Immature natural killer cell (primary cell): ENCODE measurements around the gene PRPSAP1. TPM values are rescaled to one million over a fixed set of nuclear protein-coding genes. Genes with fewer than 3 reads are reported as not detected.

Experiments used
- DNase-seq, 3 donors: peaks; one replicate each; pipeline ENCODE4 v3.0.0; 2022; ENCODE audit warnings: mixed read lengths in 1 of 3
- H3K27ac Mint-ChIP-seq, 6 donors: one replicate each; pipeline ENCODE4 v1.8.0; 2020; ENCODE audit warnings: mixed read lengths in 6 of 6, mild to moderate bottlenecking in 5 of 6, inconsistent platforms in 4 of 6, moderate library complexity in 3 of 6
- H3K27me3 Mint-ChIP-seq, 3 donors: one replicate each; pipeline ENCODE4 v1.8.0; 2020 to 2021; ENCODE audit warnings: low read depth in 3 of 3, mild to moderate bottlenecking in 3 of 3, mixed read lengths in 3 of 3, moderate library complexity in 3 of 3, inconsistent platforms in 1 of 3
- H3K36me3 Mint-ChIP-seq, 3 donors: one replicate each; pipeline ENCODE4 v1.8.0; 2020; ENCODE audit warnings: mixed read lengths in 3 of 3, inconsistent platforms in 2 of 3, mild to moderate bottlenecking in 2 of 3
- H3K4me1 Mint-ChIP-seq, 2 donors: one replicate each; pipeline ENCODE4 v1.8.0; 2020; ENCODE audit warnings: inconsistent platforms in 2 of 2, mild to moderate bottlenecking in 2 of 2, mixed read lengths in 2 of 2, moderate library complexity in 1 of 2
- H3K4me3 Mint-ChIP-seq, 5 donors: one replicate each; pipeline ENCODE4 v1.8.0; 2020; ENCODE audit warnings: mild to moderate bottlenecking in 5 of 5, mixed read lengths in 5 of 5, inconsistent platforms in 3 of 5, moderate library complexity in 3 of 5
- H3K9me3 Mint-ChIP-seq, 6 donors: one replicate each; pipeline ENCODE4 v1.8.0; 2020; ENCODE audit warnings: mild to moderate bottlenecking in 6 of 6, mixed read lengths in 6 of 6, inconsistent platforms in 4 of 6, moderate library complexity in 3 of 6
- polyA plus RNA-seq, 3 donors: library from polyadenylated mRNA; unstranded; fragments of 300-500 nt; fragmentation: Illumina TruSeq; gene quantifications; one replicate each; pipeline ENCODE4 v1.2.3, GENCODE V29; 2021

Gene PRPSAP1
- polyA plus RNA-seq, 3 donors from 2014 or later = 59.8 to 87.6 (median 75.5) TPM

GRCh38 chr17:76337413-76337777 lies 16.3 kb downstream of the PRPSAP1 start:
- Mint-ChIP-seq H3K27me3 (no peaks in the 10 kb centered on the region), H3K4me3 (no peak overlapping the region), H3K36me3 (peaks cover 4 to 15% (median 8%) of the 10 kb centered on the region in 3 donors), H3K27ac (peak overlapping the region in 2 of 6 donors; percentile 3 to 52), H3K9me3 (no peaks in the 10 kb centered on the region), H3K4me1 (peaks cover 6 to 11% of the 10 kb centered on the region in 2 donors)
- no peak for DNase-seq

- peaks cover 6 to 11% of the 10 kb centered on the region in 2 donors for H3K4me1 Mint-ChIP-seq
- H3K36me3 Mint-ChIP-seq = peaks cover under 1 to 12% (median 4%) of the 10 kb centered on the region in 3 donors
- H3K4me3 Mint-ChIP-seq = no peak overlapping the region
- no peaks in the 10 kb centered on the region for H3K9me3 Mint-ChIP-seq
- H3K27me3 Mint-ChIP-seq = no peaks in the 10 kb centered on the region
- DNase-seq = no peak
- H3K27ac Mint-ChIP-seq = peak overlapping the region in 2 of 6 donors; percentile 3 to 52
These were observed 16.8 kb downstream of the PRPSAP1 start for GRCh38 chr17:76336756-76337412.

GRCh38 chr17:76335716-76336381 lies 17.9 kb downstream of the PRPSAP1 start:
- no peaks in the 10 kb centered on the region for H3K9me3 Mint-ChIP-seq
- no peak overlapping the region for H3K4me3 Mint-ChIP-seq
- H3K27ac Mint-ChIP-seq = no peak overlapping the region
- H3K27me3 Mint-ChIP-seq = no peaks in the 10 kb centered on the region
- peaks cover 6 to 11% of the 10 kb centered on the region in 2 donors for H3K4me1 Mint-ChIP-seq
- peaks cover 0 to 11% (median 1%) of the 10 kb centered on the region in 3 donors for H3K36me3 Mint-ChIP-seq
- DNase-seq = no peak

GRCh38 chr17:76333673-76334505 lies 19.8 kb downstream of the PRPSAP1 start:
- no peak overlapping the region for H3K4me3 Mint-ChIP-seq
- no peaks in the 10 kb centered on the region for H3K9me3 Mint-ChIP-seq
- H3K36me3 Mint-ChIP-seq = peaks cover 0 to 2% (median 0%) of the 10 kb centered on the region in 3 donors
- H3K27ac Mint-ChIP-seq = peak overlapping the region in 2 of 6 donors; percentile 10 to 74
- H3K4me1 Mint-ChIP-seq = peaks cover 3 to 6% of the 10 kb centered on the region in 2 donors
- DNase-seq = no peak
- peaks cover 0 to 3% (median 0%) of the 10 kb centered on the region in 3 donors for H3K27me3 Mint-ChIP-seq

GRCh38 chr17:76331083-76331482 lies 22.6 kb downstream of the PRPSAP1 start:
- no peaks in the 10 kb centered on the region for H3K9me3 Mint-ChIP-seq
- H3K4me1 Mint-ChIP-seq = no peaks in the 10 kb centered on the region
- no peak overlapping the region for H3K27ac Mint-ChIP-seq
- peaks cover 3 to 15% (median 7%) of the 10 kb centered on the region in 3 donors for H3K36me3 Mint-ChIP-seq
- H3K27me3 Mint-ChIP-seq = peaks cover 0 to 3% (median 0%) of the 10 kb centered on the region in 3 donors
- H3K4me3 Mint-ChIP-seq = no peak overlapping the region
- no peak for DNase-seq

- Mint-ChIP-seq H3K27me3 (peaks cover 0 to 3% (median 0%) of the 10 kb centered on the region in 3 donors), H3K36me3 (peaks cover 6 to 18% (median 7%) of the 10 kb centered on the region in 3 donors), H3K9me3 (no peaks in the 10 kb centered on the region)
These were observed 24.1 kb downstream of the PRPSAP1 start for GRCh38 chr17:76329664-76330063.

GRCh38 chr17:76327696-76328095 lies 26.0 kb downstream of the PRPSAP1 start:
- DNase-seq = no peak
- peaks cover 0 to 3% (median 0%) of the 10 kb centered on the region in 3 donors for H3K27me3 Mint-ChIP-seq
- H3K4me3 Mint-ChIP-seq = no peak overlapping the region
- H3K9me3 Mint-ChIP-seq = no peaks in the 10 kb centered on the region
- H3K36me3 Mint-ChIP-seq = peaks cover 11 to 25% (median 11%) of the 10 kb centered on the region in 3 donors
- no peaks in the 10 kb centered on the region for H3K4me1 Mint-ChIP-seq
- H3K27ac Mint-ChIP-seq = no peak overlapping the region

More at GRCh38 chr17:76329664-76330063, 24.1 kb downstream of the PRPSAP1 start:
- H3K27ac Mint-ChIP-seq = peak overlapping the region in 1 of 6 donors; percentile 59
- no peak for DNase-seq
- H3K4me1 Mint-ChIP-seq = no peaks in the 10 kb centered on the region
- no peak overlapping the region for H3K4me3 Mint-ChIP-seq

- H3K4me3 Mint-ChIP-seq = no peak overlapping the region
- peaks cover 0 to 3% (median 0%) of the 10 kb centered on the region in 3 donors for H3K27me3 Mint-ChIP-seq
- DNase-seq = no peak
- no peaks in the 10 kb centered on the region for H3K9me3 Mint-ChIP-seq
- no peaks in the 10 kb centered on the region for H3K4me1 Mint-ChIP-seq
- H3K36me3 Mint-ChIP-seq = peaks cover 11 to 31% (median 17%) of the 10 kb centered on the region in 3 donors
- no peak overlapping the region for H3K27ac Mint-ChIP-seq
These were observed 27.4 kb downstream of the PRPSAP1 start for GRCh38 chr17:76326306-76326705.

GRCh38 chr17:76318586-76318985 lies 35.1 kb downstream of the PRPSAP1 start:
- Mint-ChIP-seq H3K36me3 (peaks cover 11 to 32% (median 14%) of the 10 kb centered on the region in 3 donors), H3K27ac (no peak overlapping the region), H3K4me1 (no peaks in the 10 kb centered on the region), H3K9me3 (no peaks in the 10 kb centered on the region), H3K4me3 (no peak overlapping the region), H3K27me3 (no peaks in the 10 kb centered on the region)
- no peak for DNase-seq

GRCh38 chr17:76317535-76317934 lies 36.2 kb downstream of the PRPSAP1 start:
- H3K27me3 Mint-ChIP-seq = no peaks in the 10 kb centered on the region
- no peaks in the 10 kb centered on the region for H3K4me1 Mint-ChIP-seq
- DNase-seq = no peak
- peaks cover 8 to 33% (median 17%) of the 10 kb centered on the region in 3 donors for H3K36me3 Mint-ChIP-seq
- H3K4me3 Mint-ChIP-seq = no peak overlapping the region
- H3K27ac Mint-ChIP-seq = peak overlapping the region in 2 of 6 donors; percentile 56 to 67
- no peaks in the 10 kb centered on the region for H3K9me3 Mint-ChIP-seq

- Mint-ChIP-seq H3K4me1 (no peaks in the 10 kb centered on the region), H3K9me3 (no peaks in the 10 kb centered on the region), H3K27ac (peak overlapping the region in 1 of 6 donors; percentile 55), H3K4me3 (no peak overlapping the region), H3K27me3 (no peaks in the 10 kb centered on the region), H3K36me3 (peaks cover 8 to 36% (median 11%) of the 10 kb centered on the region in 3 donors)
- DNase-seq = no peak
These were observed 39.1 kb downstream of the PRPSAP1 start for GRCh38 chr17:76314392-76315227.

- H3K36me3 Mint-ChIP-seq = peaks cover 7 to 35% (median 11%) of the 10 kb centered on the region in 3 donors
- H3K4me3 Mint-ChIP-seq = no peak overlapping the region
- H3K27ac Mint-ChIP-seq = no peak overlapping the region
- H3K4me1 Mint-ChIP-seq = no peaks in the 10 kb centered on the region
- H3K27me3 Mint-ChIP-seq = peaks cover 0 to 2% (median 0%) of the 10 kb centered on the region in 3 donors
- no peak for DNase-seq
- H3K9me3 Mint-ChIP-seq = no peaks in the 10 kb centered on the region
These were observed 41.0 kb downstream of the PRPSAP1 start for GRCh38 chr17:76312735-76313134.

GRCh38 chr17:76309461-76309860 lies 44.3 kb downstream of the PRPSAP1 start:
- Mint-ChIP-seq H3K27me3 (peaks cover 1 to 2% (median 2%) of the 10 kb centered on the region in 3 donors), H3K9me3 (no peaks in the 10 kb centered on the region), H3K4me3 (no peak overlapping the region), H3K27ac (no peak overlapping the region), H3K4me1 (no peaks in the 10 kb centered on the region), H3K36me3 (peaks cover 7 to 20% (median 8%) of the 10 kb centered on the region in 3 donors)
- DNase-seq = no peak
